ENCODE measurements around the gene C5orf46. TPM values are rescaled to one million over a fixed set of nuclear protein-coding genes. Genes with fewer than 3 reads are reported as not detected.

Gene C5orf46
- total and polyA plus RNA-seq, 2 of the 4 experiments (the other 2 are of a cell fraction) = 1.3 TPM; not detected in 1

DNA sequence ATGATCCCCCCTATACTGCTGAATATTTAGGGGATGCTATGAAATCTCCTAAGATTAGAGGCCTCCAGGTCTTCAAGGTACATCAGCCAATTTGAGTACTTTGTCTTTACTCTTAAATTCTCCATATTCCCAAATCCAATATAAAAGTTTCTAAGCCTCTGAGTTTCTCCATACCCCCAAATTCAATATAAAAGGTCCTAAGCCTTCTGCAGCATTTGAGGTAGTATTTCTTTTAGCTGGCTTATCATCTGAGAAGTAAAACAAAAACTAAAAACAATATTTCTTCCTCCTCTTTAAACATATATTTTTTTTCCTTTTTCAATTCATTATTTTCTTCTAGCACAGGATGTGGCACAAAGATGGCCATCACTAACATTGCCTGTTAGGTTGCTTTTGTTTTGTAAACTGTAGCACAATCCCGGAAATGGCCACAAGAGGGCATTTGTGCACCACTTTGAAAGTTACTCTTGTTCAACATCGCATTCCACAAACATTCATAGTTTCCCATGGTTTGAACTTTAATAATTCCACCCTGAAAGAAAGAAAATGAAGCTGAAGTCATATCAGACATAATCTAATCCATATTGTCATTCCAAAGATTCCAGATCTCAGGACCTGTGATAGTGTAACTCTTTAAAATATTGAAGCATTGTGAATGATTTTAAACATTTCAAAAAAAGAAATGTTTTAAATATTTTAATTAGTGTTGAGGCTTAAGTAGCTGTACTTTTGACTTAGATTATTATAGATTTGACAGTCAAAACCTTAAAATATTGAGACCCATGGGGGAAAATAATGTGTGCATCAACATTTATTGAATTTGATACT lies 48.8 kb downstream of the C5orf46 start:
- Histone ChIP-seq H3K4me2 (ENCODE audit: low read depth, low read length) (no peak overlapping the region), H3K23ac (ENCODE audit: low read depth, low read length) (no peak overlapping the region), H4K91ac (ENCODE audit: insufficient read depth, low read depth, low read length) (no peak overlapping the region), H3K4ac (ENCODE audit: low read depth, low read length) (no peak overlapping the region), H3K27ac (ENCODE audit: insufficient read depth, low read length) (no peak overlapping the region), H2AK5ac (ENCODE audit: low read depth, low read length) (no peak overlapping the region), H3K18ac (ENCODE audit: low read depth, low read length) (no peak overlapping the region), H2BK15ac (ENCODE audit: low read depth, low read length) (no peak overlapping the region), H3K9me3 (ENCODE audit: control insufficient read depth, insufficient read depth, low read length) (no peaks in the 10 kb centered on the region), H3K36me3 (ENCODE audit: control insufficient read depth, insufficient read depth, low read length) (no peaks in the 10 kb centered on the region), H2AK9ac (replicated peaks; ENCODE audit: low read depth, low read length, poor library complexity) (no peak overlapping the region), H3K4me3 (ENCODE audit: insufficient read depth, low read depth, low read length) (no peak overlapping the region), H4K5ac (ENCODE audit: low read depth, low read length) (no peak overlapping the region), H2AFZ (replicated peaks; ENCODE audit: low read length, poor library complexity) (no peak overlapping the region), H4K8ac (ENCODE audit: low read depth in 2 of 2, low read length in 2 of 2) (no peak overlapping the region), H3K14ac (replicated peaks; ENCODE audit: low read depth, low read length) (no peak overlapping the region), H3K27me3 (ENCODE audit: control insufficient read depth, insufficient read depth, low read length) (no peaks in the 10 kb centered on the region), H3K4me1 (ENCODE audit: control insufficient read depth, insufficient read depth, low read length) (no peaks in the 10 kb centered on the region), H2BK5ac (ENCODE audit: low read depth, low read length, poor library complexity, severe bottlenecking) (no peak overlapping the region), H2BK120ac (ENCODE audit: low read depth, low read length) (no peak overlapping the region), H3K79me1 (ENCODE audit: low read depth in 1 of 2, low read length in 2 of 2) (no peaks in the 10 kb centered on the region), H2BK20ac (ENCODE audit: low read depth, low read length) (no peak overlapping the region), H3K9me1 (ENCODE audit: insufficient read depth, low read length) (no peaks in the 10 kb centered on the region), H3K56ac (ENCODE audit: extremely low read depth, insufficient read depth, low read length) (no peak overlapping the region), H4K20me1 (ENCODE audit: insufficient read depth, low read length) (no peaks in the 10 kb centered on the region), H3K9ac (ENCODE audit: low read depth, low read length) (no peak overlapping the region)
- in situ Hi-C loops (cut with MboI; ENCODE audit: low sequenced_read_pairs) = no loop called here
- WGBS, 2 experiments (ENCODE audit: extremely low coverage in 2 of 2, insufficient read length in 1 of 2) = no CpG with 5 or more reads among the region's 2 CpGs
- ATAC-seq (ENCODE audit: low read depth) (peak; percentile 78), DNase-seq (peak; percentile 56)
- CTCF ChIA-PET = interaction anchor here (0.7 to 1.0 kb wide), 2 partner anchors 873 to 875 kb away, joined by 3 to 6 read pairs; no protein-coding TSS in a partner anchor
- BruUV-seq (replicated peaks) = no TSS peak
- intact Hi-C loops (cut with micrococcal nuclease) = loop anchor here (5.0 kb wide), 2 partner anchors 265 to 515 kb away; no protein-coding TSS in a partner anchor
- POLR2A ChIA-PET (ENCODE audit: unreplicated experiment) = no interaction called here
- dilution Hi-C loops (cut with HindIII; ENCODE audit: low sequenced_read_pairs, unreplicated experiment) = no loop called here
- TF ChIP-seq MAZ (IDR thresholded peaks at IDR 0.05; ENCODE audit: borderline replicate concordance, low read depth, low read length) = no peak
- TF ChIP-seq, protein P1, sequence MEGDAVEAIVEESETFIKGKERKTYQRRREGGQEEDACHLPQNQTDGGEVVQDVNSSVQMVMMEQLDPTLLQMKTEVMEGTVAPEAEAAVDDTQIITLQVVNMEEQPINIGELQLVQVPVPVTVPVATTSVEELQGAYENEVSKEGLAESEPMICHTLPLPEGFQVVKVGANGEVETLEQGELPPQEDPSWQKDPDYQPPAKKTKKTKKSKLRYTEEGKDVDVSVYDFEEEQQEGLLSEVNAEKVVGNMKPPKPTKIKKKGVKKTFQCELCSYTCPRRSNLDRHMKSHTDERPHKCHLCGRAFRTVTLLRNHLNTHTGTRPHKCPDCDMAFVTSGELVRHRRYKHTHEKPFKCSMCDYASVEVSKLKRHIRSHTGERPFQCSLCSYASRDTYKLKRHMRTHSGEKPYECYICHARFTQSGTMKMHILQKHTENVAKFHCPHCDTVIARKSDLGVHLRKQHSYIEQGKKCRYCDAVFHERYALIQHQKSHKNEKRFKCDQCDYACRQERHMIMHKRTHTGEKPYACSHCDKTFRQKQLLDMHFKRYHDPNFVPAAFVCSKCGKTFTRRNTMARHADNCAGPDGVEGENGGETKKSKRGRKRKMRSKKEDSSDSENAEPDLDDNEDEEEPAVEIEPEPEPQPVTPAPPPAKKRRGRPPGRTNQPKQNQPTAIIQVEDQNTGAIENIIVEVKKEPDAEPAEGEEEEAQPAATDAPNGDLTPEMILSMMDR (conservative IDR thresholded peaks at IDR 0.05; ENCODE audit: low read depth, low read length) = peak; percentile 70
- no peak for TF ChIP-seq MXI1 (IDR thresholded peaks at IDR 0.05; ENCODE audit: borderline replicate concordance, low read depth, low read length)
- TF ChIP-seq CEBPB (IDR thresholded peaks at IDR 0.05; ENCODE audit: low read depth, low read length) = no peak
- peak; percentile 43; the same call in 1 of the 2 replicates for TF ChIP-seq SMC3 (IDR thresholded peaks at IDR 0.05; ENCODE audit: low read depth, low read length)
- TF ChIP-seq, protein P2, sequence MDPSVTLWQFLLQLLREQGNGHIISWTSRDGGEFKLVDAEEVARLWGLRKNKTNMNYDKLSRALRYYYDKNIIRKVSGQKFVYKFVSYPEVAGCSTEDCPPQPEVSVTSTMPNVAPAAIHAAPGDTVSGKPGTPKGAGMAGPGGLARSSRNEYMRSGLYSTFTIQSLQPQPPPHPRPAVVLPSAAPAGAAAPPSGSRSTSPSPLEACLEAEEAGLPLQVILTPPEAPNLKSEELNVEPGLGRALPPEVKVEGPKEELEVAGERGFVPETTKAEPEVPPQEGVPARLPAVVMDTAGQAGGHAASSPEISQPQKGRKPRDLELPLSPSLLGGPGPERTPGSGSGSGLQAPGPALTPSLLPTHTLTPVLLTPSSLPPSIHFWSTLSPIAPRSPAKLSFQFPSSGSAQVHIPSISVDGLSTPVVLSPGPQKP (IDR thresholded peaks at IDR 0.05; ENCODE audit: borderline replicate concordance, low read depth, low read length) = no peak
- no peak for TF ChIP-seq BHLHE40 (IDR thresholded peaks at IDR 0.05; ENCODE audit: low read depth, low read length)
- peak; percentile 57 for TF ChIP-seq RAD21 (IDR thresholded peaks at IDR 0.05; ENCODE audit: low read length)
- no peak for TF ChIP-seq MAFK (IDR thresholded peaks at IDR 0.05; ENCODE audit: low read depth, low read length)
- TF ChIP-seq, protein P3, sequence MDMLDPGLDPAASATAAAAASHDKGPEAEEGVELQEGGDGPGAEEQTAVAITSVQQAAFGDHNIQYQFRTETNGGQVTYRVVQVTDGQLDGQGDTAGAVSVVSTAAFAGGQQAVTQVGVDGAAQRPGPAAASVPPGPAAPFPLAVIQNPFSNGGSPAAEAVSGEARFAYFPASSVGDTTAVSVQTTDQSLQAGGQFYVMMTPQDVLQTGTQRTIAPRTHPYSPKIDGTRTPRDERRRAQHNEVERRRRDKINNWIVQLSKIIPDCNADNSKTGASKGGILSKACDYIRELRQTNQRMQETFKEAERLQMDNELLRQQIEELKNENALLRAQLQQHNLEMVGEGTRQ (IDR thresholded peaks at IDR 0.05; ENCODE audit: low read depth, low read length) = no peak
- no peak for TF ChIP-seq NFE2L2 (IDR thresholded peaks at IDR 0.05; ENCODE audit: low read depth, low read length)
- TF ChIP-seq CHD1 (IDR thresholded peaks at IDR 0.05; ENCODE audit: low read depth, low read length) = no peak
- TF ChIP-seq FOS (IDR thresholded peaks at IDR 0.05; ENCODE audit: low read depth, low read length) = no peak
- TF ChIP-seq RFX5 (IDR thresholded peaks at IDR 0.05; ENCODE audit: low read depth, low read length) = no peak
- TF ChIP-seq POLR2A (IDR thresholded peaks at IDR 0.05; ENCODE audit: low read depth, low read length) = no peak

Measured in IMR-90 (cell line).